HuH-7 (cell line): Measurements from ENCODE around the gene FAHD1.

Source experiments
- DNase-seq: peaks from one replicate; pipeline ENCODE4 v3.0.0; 2011; ENCODE audit warnings: low spot score

The FAHD1 gene

GRCh38 chr16:1817276-1817589, 9.8 kb upstream of the FAHD1 start:
- DNase-seq: no peak

- DNase-seq: no peak
Measured at GRCh38 chr16:1817716-1818115, 9.3 kb upstream of the FAHD1 start.

GRCh38 chr16:1818204-1818872, 8.7 kb upstream of the FAHD1 start:
- no peak for DNase-seq

- no peak for DNase-seq
Measured at GRCh38 chr16:1818873-1819525, 8.0 kb upstream of the FAHD1 start.

GRCh38 chr16:1819611-1820010, 7.4 kb upstream of the FAHD1 start:
- no peak for DNase-seq

GRCh38 chr16:1820096-1820945, 6.7 kb upstream of the FAHD1 start:
- DNase-seq: no peak

- no peak for DNase-seq
Measured at GRCh38 chr16:1820946-1821290, 6.1 kb upstream of the FAHD1 start.

GRCh38 chr16:1821861-1822611, 5.0 kb upstream of the FAHD1 start:
- no peak for DNase-seq

- no peak for DNase-seq
Measured at GRCh38 chr16:1822801-1823200, 4.2 kb upstream of the FAHD1 start.

GRCh38 chr16:1823821-1824220, 3.2 kb upstream of the FAHD1 start:
- peak; percentile 57 for DNase-seq

- no peak for DNase-seq
Measured at GRCh38 chr16:1825381-1825863, 1.6 kb upstream of the FAHD1 start.

GRCh38 chr16:1825864-1826690, 929 bp upstream of the FAHD1 start:
- peak; percentile 35 for DNase-seq

- peak; percentile 56 for DNase-seq
Measured at GRCh38 chr16:1828645-1829410, 1.8 kb downstream of the FAHD1 start.

- no peak for DNase-seq
Measured at GRCh38 chr16:1830213-1830612, 3.2 kb downstream of the FAHD1 start.

- DNase-seq: no peak
Measured at GRCh38 chr16:1831186-1832075, 4.4 kb downstream of the FAHD1 start.

- no peak for DNase-seq
Measured at GRCh38 chr16:1832838-1833454, 5.9 kb downstream of the FAHD1 start.

- no peak for DNase-seq
Measured at GRCh38 chr16:1834096-1834495, 7.1 kb downstream of the FAHD1 start.

- DNase-seq: no peak
Measured at GRCh38 chr16:1839554-1839953, 12.5 kb downstream of the FAHD1 start.

- no peak for DNase-seq
Measured at GRCh38 chr16:1845985-1846384, 19.0 kb downstream of the FAHD1 start.
